Activated naive CD8-positive, alpha-beta T cell treated with anti-CD3 and anti-CD28 coated beads for 36 hours (primary cell): Measurements from ENCODE around the gene WNT2B. TPM values are rescaled to one million over a fixed set of nuclear protein-coding genes. Genes with fewer than 3 reads are reported as not detected.
"Not testable (repeated sequence)": the region's sequence is repeated elsewhere in the genome, so short reads cannot be mapped to it uniquely, and the experiment has no call there.

Source experiments
- DNase-seq: peaks from one replicate; pipeline ENCODE4 v3.0.0; 2021
- H3K27ac Mint-ChIP-seq: one replicate; pipeline ENCODE4 v1.8.0; 2022; ENCODE audit warnings: mild to moderate bottlenecking, moderate library complexity, mixed read lengths
- H3K27me3 Mint-ChIP-seq: one replicate; pipeline ENCODE4 v1.8.0; 2022; ENCODE audit warnings: mild to moderate bottlenecking, mixed read lengths
- H3K36me3 Mint-ChIP-seq: one replicate; pipeline ENCODE4 v1.8.0; 2021; ENCODE audit warnings: mild to moderate bottlenecking, mixed read lengths
- H3K4me1 Mint-ChIP-seq: one replicate; pipeline ENCODE4 v1.8.0; 2021; ENCODE audit warnings: mixed read lengths
- H3K4me3 Mint-ChIP-seq: one replicate; pipeline ENCODE4 v1.8.0; 2022; ENCODE audit warnings: mild to moderate bottlenecking, moderate library complexity, mixed read lengths
- H3K9me3 Mint-ChIP-seq: one replicate; pipeline ENCODE4 v1.8.0; 2022; ENCODE audit warnings: mixed read lengths
- total RNA-seq, 2 experiments: library from RNA; stranded (reverse); gene quantifications; one replicate each; pipeline ENCODE4 v1.2.3, GENCODE V29; 2021

Gene WNT2B
- total RNA-seq, result not detected

- H3K9me3 Mint-ChIP-seq, result no peaks in the 10 kb centered on the region
- peaks cover 4% of the 10 kb centered on the region for H3K4me1 Mint-ChIP-seq
- no peaks in the 10 kb centered on the region for H3K36me3 Mint-ChIP-seq
- DNase-seq, result peak; percentile 53
- H3K4me3 Mint-ChIP-seq, result peak within 1 kb of the TSS; percentile 66
- H3K27me3 Mint-ChIP-seq, result peaks cover 45% of the 10 kb centered on the region
- no peak within 1 kb of the TSS for H3K27ac Mint-ChIP-seq
Observed at GRCh38 chr1:112508278-112509004, at the start of gene WNT2B. Gene WNT2B, plus strand, starts transcription at chr1:112508965. Its CDS starts 298 bp downstream, at chr1:112509263.

DNA sequence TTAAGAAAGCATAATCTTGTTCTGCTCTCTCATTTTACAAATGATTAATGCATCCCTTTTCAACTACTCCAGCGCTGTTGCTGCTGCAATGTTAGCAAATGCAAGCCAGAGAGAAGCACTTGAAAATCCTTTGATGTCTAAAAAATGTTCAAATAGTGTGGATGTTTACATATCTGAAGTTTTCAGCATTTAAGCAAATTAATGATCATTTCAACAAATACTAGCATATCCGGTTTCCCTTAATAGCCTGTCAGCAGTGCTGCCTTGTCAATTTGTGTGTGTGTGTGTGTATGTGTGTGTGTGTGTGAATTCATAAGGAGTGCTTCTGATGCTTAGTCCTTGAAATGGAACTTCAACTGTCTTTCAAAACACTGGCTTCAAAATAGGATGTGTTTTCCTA, 48.1 kb upstream of the WNT2B start:
- H3K4me1 Mint-ChIP-seq, result peaks cover under 1% of the 10 kb centered on the region

GRCh38 chr1:112461200-112461871, 47.4 kb upstream of the WNT2B start:
- peaks cover 7% of the 10 kb centered on the region for H3K4me1 Mint-ChIP-seq
- no peaks in the 10 kb centered on the region for H3K36me3 Mint-ChIP-seq
- no peak overlapping the region for H3K4me3 Mint-ChIP-seq
- H3K9me3 Mint-ChIP-seq, result no peaks in the 10 kb centered on the region
- peaks cover 13% of the 10 kb centered on the region for H3K27me3 Mint-ChIP-seq
- DNase-seq, result no peak
- no peak overlapping the region for H3K27ac Mint-ChIP-seq

More for the DNA sequence above, 48.1 kb upstream of the WNT2B start:
- Mint-ChIP-seq H3K27me3 (peaks cover 12% of the 10 kb centered on the region), H3K4me3 (no peak overlapping the region), H3K9me3 (no peaks in the 10 kb centered on the region), H3K27ac (no peak overlapping the region), H3K36me3 (no peaks in the 10 kb centered on the region)
- no peak for DNase-seq

GRCh38 chr1:112462953-112463279, 45.8 kb upstream of the WNT2B start:
- DNase-seq, result no peak
- H3K4me3 Mint-ChIP-seq, result no peak overlapping the region
- no peaks in the 10 kb centered on the region for H3K9me3 Mint-ChIP-seq
- H3K36me3 Mint-ChIP-seq, result no peaks in the 10 kb centered on the region
- H3K4me1 Mint-ChIP-seq, result peaks cover 9% of the 10 kb centered on the region
- H3K27ac Mint-ChIP-seq, result no peak overlapping the region
- peaks cover 26% of the 10 kb centered on the region for H3K27me3 Mint-ChIP-seq

GRCh38 chr1:112464501-112464900, 44.3 kb upstream of the WNT2B start:
- peaks cover 9% of the 10 kb centered on the region for H3K4me1 Mint-ChIP-seq
- no peaks in the 10 kb centered on the region for H3K36me3 Mint-ChIP-seq
- peak overlapping the region; percentile 14 for H3K27ac Mint-ChIP-seq
- peaks cover 35% of the 10 kb centered on the region for H3K27me3 Mint-ChIP-seq
- no peak overlapping the region for H3K4me3 Mint-ChIP-seq
- H3K9me3 Mint-ChIP-seq, result no peaks in the 10 kb centered on the region
- DNase-seq, result no peak

DNA sequence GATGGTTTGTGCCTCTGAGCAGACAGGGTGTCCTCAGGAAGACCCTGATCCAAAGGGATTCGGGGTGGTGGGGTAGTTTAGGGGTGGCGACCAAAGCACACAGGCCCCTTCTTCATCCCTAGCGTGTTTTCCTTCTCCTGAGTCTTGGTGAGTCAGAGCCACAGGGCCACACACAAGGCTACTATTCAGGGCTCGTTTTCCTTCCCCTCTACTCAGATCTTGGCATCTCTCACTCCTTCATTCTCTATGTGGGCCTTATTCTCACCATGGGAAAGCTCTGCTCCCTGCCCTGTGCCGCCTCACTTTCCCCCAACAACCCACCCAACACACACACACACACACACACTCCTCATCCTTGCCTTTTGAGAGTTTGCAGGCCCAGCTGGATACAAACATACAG, 43.6 kb upstream of the WNT2B start:
- H3K4me1 Mint-ChIP-seq, result peaks cover 9% of the 10 kb centered on the region
- no peaks in the 10 kb centered on the region for H3K36me3 Mint-ChIP-seq
- H3K9me3 Mint-ChIP-seq, result no peaks in the 10 kb centered on the region
- H3K27ac Mint-ChIP-seq, result no peak overlapping the region
- DNase-seq, result no peak
- peaks cover 40% of the 10 kb centered on the region for H3K27me3 Mint-ChIP-seq
- H3K4me3 Mint-ChIP-seq, result no peak overlapping the region

GRCh38 chr1:112466078-112466660, 42.6 kb upstream of the WNT2B start:
- peaks cover 48% of the 10 kb centered on the region for H3K27me3 Mint-ChIP-seq
- H3K4me1 Mint-ChIP-seq, result peaks cover 9% of the 10 kb centered on the region
- H3K9me3 Mint-ChIP-seq, result no peaks in the 10 kb centered on the region
- peak overlapping the region; percentile 35 for H3K27ac Mint-ChIP-seq
- H3K4me3 Mint-ChIP-seq, result peak overlapping the region; percentile 77
- DNase-seq, result peak; percentile 84
- H3K36me3 Mint-ChIP-seq, result no peaks in the 10 kb centered on the region

GRCh38 chr1:112470324-112470723, 38.4 kb upstream of the WNT2B start:
- H3K27ac Mint-ChIP-seq, H3K4me3 Mint-ChIP-seq, H3K4me1 Mint-ChIP-seq, H3K9me3 Mint-ChIP-seq, DNase-seq, H3K36me3 Mint-ChIP-seq: not testable (repeated sequence)
- H3K27me3 Mint-ChIP-seq, result peaks cover 66% of the 10 kb centered on the region

- H3K27me3 Mint-ChIP-seq, result peaks cover 66% of the 10 kb centered on the region
- no peak overlapping the region for H3K27ac Mint-ChIP-seq
Observed at GRCh38 chr1:112470966-112471365, 37.8 kb upstream of the WNT2B start.

GRCh38 chr1:112472142-112472541, 36.6 kb upstream of the WNT2B start:
- Mint-ChIP-seq H3K9me3 (peaks cover 8% of the 10 kb centered on the region), H3K36me3 (no peaks in the 10 kb centered on the region), H3K4me1 (no peaks in the 10 kb centered on the region), H3K27me3 (peaks cover 64% of the 10 kb centered on the region), H3K4me3 (no peak overlapping the region), H3K27ac (no peak overlapping the region)
- no peak for DNase-seq

More at GRCh38 chr1:112470966-112471365, 37.8 kb upstream of the WNT2B start:
- peaks cover 5% of the 10 kb centered on the region for H3K4me1 Mint-ChIP-seq
- no peaks in the 10 kb centered on the region for H3K36me3 Mint-ChIP-seq
- H3K4me3 Mint-ChIP-seq, result no peak overlapping the region
- no peak for DNase-seq
- peaks cover 3% of the 10 kb centered on the region for H3K9me3 Mint-ChIP-seq

- Mint-ChIP-seq H3K27ac (no peak overlapping the region), H3K4me1 (no peaks in the 10 kb centered on the region), H3K4me3 (no peak overlapping the region), H3K36me3 (no peaks in the 10 kb centered on the region), H3K27me3 (peaks cover 50% of the 10 kb centered on the region), H3K9me3 (peaks cover 27% of the 10 kb centered on the region)
- no peak for DNase-seq
Observed at GRCh38 chr1:112477550-112477949, 31.2 kb upstream of the WNT2B start.

DNA sequence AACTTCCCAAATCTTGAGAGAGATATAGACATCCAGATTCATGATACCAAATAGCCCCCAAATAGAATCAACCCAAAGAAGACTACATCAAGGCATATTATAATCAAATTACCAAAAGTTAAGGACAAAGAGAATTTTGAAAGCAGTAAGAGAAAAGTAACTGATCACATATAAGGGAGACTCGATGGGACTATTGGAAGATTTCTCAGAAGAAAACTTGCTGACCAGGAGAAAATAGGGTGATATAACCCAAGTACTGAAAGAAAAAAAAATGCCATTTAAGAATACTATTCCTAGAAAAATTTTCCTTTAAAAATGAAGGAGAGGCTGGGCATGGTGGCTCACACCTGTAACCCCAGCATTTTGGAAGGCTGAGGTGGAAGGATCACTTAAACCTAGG, 30.5 kb upstream of the WNT2B start:
- Mint-ChIP-seq H3K9me3 (peaks cover 27% of the 10 kb centered on the region), H3K4me1 (no peaks in the 10 kb centered on the region), H3K27me3 (peaks cover 45% of the 10 kb centered on the region), H3K4me3 (no peak overlapping the region), H3K36me3 (no peaks in the 10 kb centered on the region), H3K27ac (no peak overlapping the region)
- no peak for DNase-seq

DNA sequence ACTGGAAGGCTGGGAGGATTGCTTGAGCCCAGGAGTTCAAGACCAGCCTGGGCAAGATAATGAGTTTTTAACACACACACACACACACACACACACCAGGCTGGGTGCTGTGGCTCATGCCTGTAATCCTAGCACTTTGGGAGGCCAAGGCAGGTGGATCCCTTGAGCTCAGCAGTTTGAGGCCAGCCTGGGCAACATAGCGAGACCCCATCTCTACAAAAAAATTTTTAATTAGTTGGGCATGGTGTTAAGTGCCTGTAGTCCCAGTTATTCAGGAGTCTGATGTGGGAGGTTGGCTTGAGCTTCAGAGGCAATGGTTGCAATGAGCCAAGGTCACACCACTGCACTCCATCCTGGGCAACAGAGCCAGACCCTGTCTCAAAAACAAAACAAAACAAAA, 22.7 kb upstream of the WNT2B start:
- H3K27ac Mint-ChIP-seq, H3K4me1 Mint-ChIP-seq: not testable (repeated sequence)

DNA sequence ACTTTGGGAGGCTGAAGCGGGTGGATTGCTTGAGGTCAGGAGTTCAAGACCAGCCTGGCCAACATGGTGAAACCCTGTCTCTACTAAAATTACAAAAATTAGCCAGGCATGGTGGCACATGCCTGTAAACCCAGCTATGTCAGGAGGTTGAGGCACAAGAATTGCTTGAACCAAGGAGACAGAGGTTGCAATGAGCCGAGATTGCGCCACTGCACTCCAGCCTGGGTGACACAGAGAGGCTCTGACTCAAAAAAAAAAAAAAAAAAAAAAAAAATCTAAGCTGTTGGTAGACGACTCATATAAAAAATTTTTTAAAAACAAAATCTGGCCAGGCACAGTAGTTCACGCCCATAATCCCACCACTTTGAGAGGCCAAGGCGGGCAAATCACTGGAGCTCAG, 21.1 kb upstream of the WNT2B start:
- not testable (repeated sequence) for H3K27ac Mint-ChIP-seq, DNase-seq, H3K4me3 Mint-ChIP-seq, H3K9me3 Mint-ChIP-seq, H3K36me3 Mint-ChIP-seq, H3K4me1 Mint-ChIP-seq
- H3K27me3 Mint-ChIP-seq, result peaks cover 18% of the 10 kb centered on the region

More for the DNA sequence above, 22.7 kb upstream of the WNT2B start:
- not testable (repeated sequence) for H3K36me3 Mint-ChIP-seq, DNase-seq, H3K4me3 Mint-ChIP-seq, H3K9me3 Mint-ChIP-seq
- peaks cover 18% of the 10 kb centered on the region for H3K27me3 Mint-ChIP-seq

GRCh38 chr1:112488141-112488540, 20.6 kb upstream of the WNT2B start:
- no peaks in the 10 kb centered on the region for H3K4me1 Mint-ChIP-seq
- H3K9me3 Mint-ChIP-seq, result no peaks in the 10 kb centered on the region
- no peaks in the 10 kb centered on the region for H3K36me3 Mint-ChIP-seq
- no peak overlapping the region for H3K27ac Mint-ChIP-seq
- no peak for DNase-seq
- H3K27me3 Mint-ChIP-seq, result peaks cover 18% of the 10 kb centered on the region
- no peak overlapping the region for H3K4me3 Mint-ChIP-seq
